ENCODE data around the gene CAPN14.

- TF ChIP-seq CTCF (IDR thresholded peaks at IDR 0.05) (no peak), POLR2A (IDR thresholded peaks at IDR 0.05) (no peak), EP300 (IDR thresholded peaks at IDR 0.05) (no peak), POLR2AphosphoS5 (IDR thresholded peaks at IDR 0.05) (no peak)
Measured at GRCh38 chr2:31241625-31242270, 24.4 kb upstream of the CAPN14 start.

Measured in upper lobe of left lung (tissue), 4 donors.